ENCODE data around the gene TMEM42.

- TF ChIP-seq EP300 (IDR thresholded peaks at IDR 0.05) = no peak
- no peak for TF ChIP-seq CTCF (IDR thresholded peaks at IDR 0.05)
Measured at GRCh38 chr3:44848634-44849033, 13.1 kb upstream of the TMEM42 start.

All from ovary (tissue), 3 donors.